Naive thymus-derived CD8-positive, alpha-beta T cell (primary cell): Measurements from ENCODE around the gene LRCOL1. TPM values are rescaled to one million over a fixed set of nuclear protein-coding genes. Genes with fewer than 3 reads are reported as not detected.

Experiments
- ATAC-seq, 2 donors: fragments of 150-1000 bp; cut with Tn5 transposase in 1 of 2; sonication (Bioruptor Pico), chemical (Tn5 transposase) in 1 of 2; 1 replicate in 1 of 2; 2 replicates in 1 of 2; pipeline ENCODE4 v1.10.0; 2021; ENCODE audit warnings: mild to moderate bottlenecking in 2 of 2, moderate library complexity in 2 of 2
- POLR2A ChIA-PET: fragments of 350-600 bp; sonication (Branson Sonifier 250); formaldehyde crosslinking; loops from one replicate; lab custom pipeline; 2021; ENCODE audit warnings: antibody characterized with exemption; lab: Charles Lee
- DNase-seq, 10 donors: peaks; one replicate each; pipeline versions ENCODE4 v3.0.0 to v3.0.0-alpha.2; 2020 to 2022
- H3K27ac Mint-ChIP-seq, 10 donors: one replicate each; pipeline ENCODE4 v1.8.0; 2020 to 2022; ENCODE audit warnings: mild to moderate bottlenecking in 10 of 10, mixed read lengths in 10 of 10, moderate library complexity in 4 of 10, inconsistent platforms in 1 of 10
- H3K27me3 Mint-ChIP-seq, 5 donors: one replicate each; pipeline ENCODE4 v1.8.0; 2021 to 2022; ENCODE audit warnings: mixed read lengths in 5 of 5
- H3K36me3 Mint-ChIP-seq, 3 donors: one replicate each; pipeline ENCODE4 v1.8.0; 2020 to 2022; ENCODE audit warnings: mixed read lengths in 3 of 3, mild to moderate bottlenecking in 2 of 3, inconsistent platforms in 1 of 3
- H3K4me1 Mint-ChIP-seq, 4 donors: one replicate each; pipeline ENCODE4 v1.8.0; 2021 to 2022; ENCODE audit warnings: mixed read lengths in 4 of 4
- H3K4me3 Mint-ChIP-seq, 10 donors: one replicate each; pipeline ENCODE4 v1.8.0; 2020 to 2022; ENCODE audit warnings: mild to moderate bottlenecking in 10 of 10, mixed read lengths in 10 of 10, moderate library complexity in 6 of 10, inconsistent platforms in 1 of 10
- H3K9me3 Mint-ChIP-seq, 9 donors: one replicate each; pipeline ENCODE4 v1.8.0; 2020 to 2022; ENCODE audit warnings: mixed read lengths in 9 of 9, mild to moderate bottlenecking in 3 of 9, inconsistent platforms in 1 of 9, moderate library complexity in 1 of 9
- polyA plus RNA-seq, 3 donors: library from polyadenylated mRNA; unstranded; fragments of 300-500 nt; fragmentation: Illumina TruSeq; gene quantifications; one replicate each; pipeline ENCODE4 v1.2.3, GENCODE V29; 2021
- total RNA-seq, 8 experiments: library from RNA in 2 of 8; stranded (reverse) in 2 of 8; gene quantifications; one replicate each; pipeline ENCODE4 v1.2.3 and lab custom pipeline; 2021 to 2026

LRCOL1 gene
- total and polyA plus RNA-seq, 5 experiments from 2014 or later: not detected

DNA sequence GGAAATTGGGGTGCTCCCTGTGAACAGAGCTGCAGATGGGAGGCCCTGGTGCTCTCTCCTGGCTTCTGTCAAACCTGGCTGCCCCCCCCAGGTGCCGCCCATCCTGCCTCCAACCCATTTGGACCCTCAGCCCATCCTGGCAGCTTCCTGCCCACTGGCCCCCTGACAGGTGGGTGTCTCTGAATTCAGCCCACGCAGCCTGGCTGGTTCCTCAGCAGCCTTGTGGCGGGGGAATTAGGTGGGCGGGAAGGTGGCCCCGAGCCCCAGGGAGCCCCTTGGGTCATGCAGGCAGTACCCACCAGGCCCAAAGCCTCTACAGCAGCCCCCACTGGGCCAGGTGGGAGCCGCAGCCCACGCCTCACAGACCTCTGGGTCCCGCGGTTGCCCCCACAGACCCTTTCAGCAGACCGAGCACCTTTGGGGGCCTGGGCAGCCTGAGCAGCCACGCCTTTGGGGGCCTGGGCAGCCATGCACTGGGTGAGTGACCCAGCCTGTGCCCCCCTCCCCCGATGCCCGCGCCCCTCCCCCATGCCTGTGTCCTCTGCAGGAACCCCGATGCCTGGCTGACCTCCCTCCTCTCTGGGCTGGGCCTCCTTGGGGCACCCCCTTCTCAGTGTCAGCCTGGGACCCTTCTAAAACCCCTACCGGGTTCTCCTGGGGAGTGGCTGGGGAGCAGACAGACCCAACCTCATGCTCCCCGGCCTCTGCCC is 28.9 kb downstream of the LRCOL1 start:
- POLR2A ChIA-PET: no interaction called here
- DNase-seq: no peak
- Mint-ChIP-seq H3K9me3 (no peaks in the 10 kb centered on the region), H3K4me3 (no peak overlapping the region), H3K27me3 (no peaks in the 10 kb centered on the region), H3K4me1 (no peaks in the 10 kb centered on the region), H3K36me3 (peaks cover 0 to 28% (median 3%) of the 10 kb centered on the region in 3 donors), H3K27ac (no peak overlapping the region)
- ATAC-seq: no peak

- Mint-ChIP-seq H3K4me1 (no peaks in the 10 kb centered on the region), H3K27ac (no peak overlapping the region), H3K9me3 (no peaks in the 10 kb centered on the region), H3K4me3 (no peak overlapping the region), H3K36me3 (peaks cover 0 to 28% (median 3%) of the 10 kb centered on the region in 3 donors), H3K27me3 (no peaks in the 10 kb centered on the region)
- POLR2A ChIA-PET: no interaction called here
- ATAC-seq (no peak), DNase-seq (no peak)
Measured at GRCh38 chr12:132580701-132581292, 29.6 kb downstream of the LRCOL1 start.

- Mint-ChIP-seq H3K9me3 (no peaks in the 10 kb centered on the region), H3K4me3 (no peak overlapping the region), H3K27ac (no peak overlapping the region), H3K36me3 (peaks cover 0 to 37% (median 3%) of the 10 kb centered on the region in 3 donors), H3K4me1 (no peaks in the 10 kb centered on the region), H3K27me3 (no peaks in the 10 kb centered on the region)
- POLR2A ChIA-PET: no interaction called here
- ATAC-seq (no peak), DNase-seq (no peak)
Measured at GRCh38 chr12:132579744-132580143, 30.6 kb downstream of the LRCOL1 start.

GRCh38 chr12:132578826-132579225 is 31.6 kb downstream of the LRCOL1 start:
- Mint-ChIP-seq H3K4me3 (no peak overlapping the region), H3K4me1 (no peaks in the 10 kb centered on the region), H3K9me3 (no peaks in the 10 kb centered on the region), H3K27me3 (no peaks in the 10 kb centered on the region), H3K36me3 (peaks cover 0 to 39% (median 2%) of the 10 kb centered on the region in 3 donors), H3K27ac (peak overlapping the region in 1 of 10 donors; percentile 57)
- no peak for DNase-seq
- ATAC-seq: no peak
- POLR2A ChIA-PET: no interaction called here

GRCh38 chr12:132578118-132578517 is 32.3 kb downstream of the LRCOL1 start:
- ATAC-seq: no peak
- Mint-ChIP-seq H3K27ac (peak overlapping the region in 1 of 10 donors; percentile 39), H3K36me3 (peaks cover 0 to 40% (median 1%) of the 10 kb centered on the region in 3 donors), H3K4me3 (no peak overlapping the region), H3K4me1 (no peaks in the 10 kb centered on the region), H3K9me3 (no peaks in the 10 kb centered on the region), H3K27me3 (no peaks in the 10 kb centered on the region)
- POLR2A ChIA-PET: no interaction called here
- no peak for DNase-seq

DNA sequence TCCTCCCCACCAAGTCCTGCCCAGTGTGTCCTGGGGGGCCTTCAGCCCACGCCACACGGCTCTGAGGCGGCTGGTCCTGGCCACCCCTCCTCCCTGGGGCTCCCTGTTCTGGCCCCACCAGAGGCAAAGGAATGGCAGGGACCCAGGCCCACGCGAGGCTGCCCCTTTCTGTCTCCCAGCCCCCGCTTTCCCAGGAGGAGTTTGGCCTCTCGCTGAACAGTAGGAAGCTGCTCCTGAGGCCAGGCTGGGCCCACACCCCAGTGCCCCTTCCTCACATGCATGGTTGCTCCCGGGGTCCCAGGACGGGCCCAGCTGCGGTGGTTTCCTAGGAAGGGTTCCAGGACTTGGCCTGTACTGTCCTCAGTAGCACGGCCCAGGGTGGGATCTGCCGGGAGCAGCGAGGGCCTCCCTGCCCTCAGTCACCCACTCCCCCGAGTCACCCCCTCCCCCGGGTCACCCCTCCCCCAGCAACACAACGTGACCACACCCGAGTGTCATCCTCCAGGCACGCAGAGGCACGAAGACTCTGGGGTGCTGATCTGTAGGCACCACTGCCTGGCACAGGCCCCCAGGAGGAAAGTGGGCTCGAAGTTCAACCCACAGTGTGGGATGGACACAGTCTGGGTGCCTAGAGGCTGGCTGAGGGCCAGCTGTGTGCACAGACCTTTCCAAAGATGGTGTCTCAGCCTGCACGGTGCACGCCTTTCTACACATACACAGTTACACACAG is 33.0 kb downstream of the LRCOL1 start:
- POLR2A ChIA-PET: interaction anchor here (0.6 to 1.2 kb wide), 2 partner anchors 8 to 9 kb away, joined by 3 to 4 read pairs; no protein-coding TSS in a partner anchor
- Mint-ChIP-seq H3K27me3 (no peaks in the 10 kb centered on the region), H3K27ac (peak overlapping the region in 1 of 10 donors; percentile 2), H3K9me3 (no peaks in the 10 kb centered on the region), H3K36me3 (peaks cover 0 to 41% (median 1%) of the 10 kb centered on the region in 3 donors), H3K4me1 (no peaks in the 10 kb centered on the region), H3K4me3 (no peak overlapping the region)
- no peak for ATAC-seq
- no peak for DNase-seq

DNA sequence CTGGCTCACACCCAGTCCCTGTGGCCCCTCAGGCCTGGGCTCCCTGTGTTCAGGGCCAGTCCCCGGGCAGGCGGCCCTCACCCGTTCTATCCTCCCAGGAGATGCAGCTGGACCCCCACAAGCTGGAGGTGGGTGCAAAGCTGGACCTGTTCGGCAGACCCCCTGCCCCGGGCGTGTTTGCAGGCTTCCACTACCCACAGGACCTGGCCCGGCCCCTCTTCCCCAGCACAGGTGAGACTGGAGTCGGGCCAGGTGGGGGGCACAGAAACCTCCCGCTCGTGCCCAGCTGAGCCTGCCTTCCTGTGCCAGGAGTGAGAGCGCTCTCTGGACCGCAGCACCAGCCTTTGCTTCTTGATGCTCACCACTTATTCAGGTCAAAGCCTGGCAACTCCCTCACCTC is 33.7 kb downstream of the LRCOL1 start:
- ATAC-seq (no peak), DNase-seq (no peak)
- Mint-ChIP-seq H3K9me3 (no peaks in the 10 kb centered on the region), H3K27ac (no peak overlapping the region), H3K27me3 (no peaks in the 10 kb centered on the region), H3K4me1 (no peaks in the 10 kb centered on the region), H3K4me3 (no peak overlapping the region), H3K36me3 (peaks cover 0 to 41% (median 1%) of the 10 kb centered on the region in 3 donors)
- POLR2A ChIA-PET: interaction anchor here (0.6 to 1.2 kb wide), 2 partner anchors 9 to 10 kb away, joined by 3 to 4 read pairs; no protein-coding TSS in a partner anchor

DNA sequence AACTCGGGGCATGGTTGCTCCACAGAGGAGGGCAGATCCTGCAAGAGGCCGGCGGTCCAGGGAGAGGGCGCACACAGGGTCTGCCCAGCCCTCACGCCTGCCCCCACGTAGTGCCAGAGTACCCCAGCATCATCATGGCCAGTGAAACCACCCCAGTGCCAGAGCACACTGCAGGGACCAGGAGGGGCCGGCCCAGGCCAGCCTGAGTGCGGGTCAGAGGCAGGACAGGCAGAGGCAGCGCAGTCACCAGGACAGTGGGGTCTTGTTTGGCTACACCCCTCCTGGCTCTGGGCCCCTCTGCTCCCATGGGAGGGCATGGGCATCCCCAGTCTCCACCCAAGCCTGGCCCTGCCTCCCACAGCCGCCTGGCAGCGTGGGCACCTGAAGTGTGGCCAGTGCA is 34.7 kb downstream of the LRCOL1 start:
- Mint-ChIP-seq H3K4me3 (no peak overlapping the region), H3K36me3 (peaks cover 0 to 39% (median 1%) of the 10 kb centered on the region in 3 donors), H3K9me3 (no peaks in the 10 kb centered on the region), H3K27me3 (no peaks in the 10 kb centered on the region), H3K27ac (no peak overlapping the region), H3K4me1 (no peaks in the 10 kb centered on the region)
- POLR2A ChIA-PET: no interaction called here
- ATAC-seq: no peak
- DNase-seq: no peak

GRCh38 chr12:132574271-132574996 is 35.9 kb downstream of the LRCOL1 start:
- Mint-ChIP-seq H3K4me1 (no peaks in the 10 kb centered on the region), H3K4me3 (no peak overlapping the region), H3K27me3 (no peaks in the 10 kb centered on the region), H3K9me3 (no peaks in the 10 kb centered on the region), H3K27ac (no peak overlapping the region), H3K36me3 (peaks cover 0 to 29% (median 1%) of the 10 kb centered on the region in 3 donors)
- DNase-seq (no peak), ATAC-seq (no peak)
- POLR2A ChIA-PET: no interaction called here

- peaks cover 0 to 27% (median 1%) of the 10 kb centered on the region in 3 donors for H3K36me3 Mint-ChIP-seq
- H3K9me3 Mint-ChIP-seq: no peaks in the 10 kb centered on the region
- peaks cover 0 to 1% (median 0%) of the 10 kb centered on the region in 4 donors for H3K4me1 Mint-ChIP-seq
- POLR2A ChIA-PET: no interaction called here
- H3K27me3 Mint-ChIP-seq: no peaks in the 10 kb centered on the region
- no peak for ATAC-seq
- no peak overlapping the region for H3K27ac Mint-ChIP-seq
- no peak overlapping the region for H3K4me3 Mint-ChIP-seq
- no peak for DNase-seq
Measured at GRCh38 chr12:132572801-132573760, 37.3 kb downstream of the LRCOL1 start.

GRCh38 chr12:132572106-132572505 is 38.3 kb downstream of the LRCOL1 start:
- POLR2A ChIA-PET: no interaction called here
- Mint-ChIP-seq H3K27ac (no peak overlapping the region), H3K4me3 (no peak overlapping the region), H3K4me1 (peaks cover 0 to 1% (median 0%) of the 10 kb centered on the region in 4 donors), H3K9me3 (no peaks in the 10 kb centered on the region), H3K27me3 (no peaks in the 10 kb centered on the region), H3K36me3 (peaks cover 0 to 21% (median 1%) of the 10 kb centered on the region in 3 donors)
- ATAC-seq (no peak), DNase-seq (no peak)

DNA sequence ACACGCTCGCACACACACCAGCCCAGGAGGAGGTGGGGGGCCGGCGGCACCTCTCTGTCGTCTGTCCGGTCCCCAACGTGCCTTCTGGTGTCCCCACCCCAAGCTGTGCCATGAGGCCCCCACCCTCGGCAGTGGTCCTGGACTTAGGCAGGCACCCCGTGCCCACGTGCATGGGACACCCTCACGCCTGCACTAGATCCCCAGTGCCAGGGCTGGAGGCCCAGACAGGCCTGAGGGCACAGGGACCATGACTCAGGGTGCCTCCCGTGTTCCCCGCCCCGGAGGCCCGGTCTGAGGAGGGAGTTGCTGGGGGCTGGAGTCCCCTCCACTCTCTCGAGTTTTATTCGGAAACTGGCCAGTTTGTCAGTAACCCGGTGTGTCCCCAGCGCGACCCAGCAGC is 38.8 kb downstream of the LRCOL1 start:
- Mint-ChIP-seq H3K27ac (no peak overlapping the region), H3K4me3 (no peak overlapping the region), H3K27me3 (no peaks in the 10 kb centered on the region), H3K9me3 (no peaks in the 10 kb centered on the region), H3K36me3 (peaks cover 0 to 19% (median 1%) of the 10 kb centered on the region in 3 donors), H3K4me1 (peaks cover 0 to 1% (median 0%) of the 10 kb centered on the region in 4 donors)
- no peak for DNase-seq
- POLR2A ChIA-PET: no interaction called here
- no peak for ATAC-seq
